ENCODE data around the gene GMDS. TPM values are rescaled to one million over a fixed set of nuclear protein-coding genes. Genes with fewer than 3 reads are reported as not detected.
"Not testable (repeated sequence)": the region's sequence is repeated elsewhere in the genome, so short reads cannot be mapped to it uniquely, and the experiment has no call there.

GMDS gene
- total RNA-seq, 1 experiment from 2014 or later, result 31.1 TPM

DNA sequence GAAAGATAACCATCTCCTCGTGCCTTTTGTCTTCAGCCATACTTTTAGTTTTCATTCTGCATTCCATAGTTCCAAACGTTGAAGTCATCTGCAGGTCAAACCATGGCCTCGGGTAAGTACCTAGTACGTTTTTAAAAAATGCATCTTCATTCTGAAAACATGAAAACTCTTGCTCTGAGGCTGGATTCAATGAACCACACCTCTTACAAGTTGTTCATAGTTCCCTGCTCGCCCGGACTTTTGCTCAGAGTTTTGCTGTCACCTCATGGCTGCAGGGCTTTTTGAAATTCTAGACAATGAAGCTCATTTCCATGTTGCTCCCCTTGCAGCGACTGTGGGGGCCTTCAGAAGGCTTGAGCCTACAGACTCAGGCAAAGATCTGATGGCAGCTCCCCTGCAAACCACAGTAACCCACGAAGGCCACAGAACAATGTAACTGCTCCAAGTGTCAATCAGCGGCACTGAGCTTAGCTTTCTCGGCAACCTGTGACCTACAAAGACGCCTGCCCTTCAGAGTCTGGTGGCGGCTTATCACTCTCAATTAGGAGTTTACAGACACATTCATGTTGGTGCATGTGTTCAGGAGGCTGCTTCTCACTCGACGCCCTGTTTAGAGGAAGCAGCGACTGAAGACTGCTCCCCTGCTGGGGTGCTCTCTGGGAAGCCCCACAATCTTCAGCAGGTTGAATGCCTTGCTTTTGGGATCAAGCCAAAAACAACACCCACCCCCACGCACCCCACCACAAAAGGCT, 574.5 kb downstream of the GMDS start:
- no peak for DNase-seq
- no peak overlapping the region for H3K4me3 Mint-ChIP-seq (ENCODE audit: unreplicated experiment)
- ChIA-PET POLR2A (no interaction called here), CTCF (interaction anchor here (0.5 kb wide), 1 partner anchor 13 kb away, joined by 6 read pairs; no protein-coding TSS in a partner anchor)
- no peaks in the 10 kb centered on the region for H3K4me1 Mint-ChIP-seq (ENCODE audit: low read depth, unreplicated experiment)
- no peaks in the 10 kb centered on the region for H3K9me3 Mint-ChIP-seq (ENCODE audit: unreplicated experiment)
- no peak overlapping the region for H3K27ac Mint-ChIP-seq (ENCODE audit: unreplicated experiment)
- H3K36me3 ChIP-seq (ENCODE audit: control insufficient read depth, insufficient read depth, low read length), result no peaks in the 10 kb centered on the region
- no peaks in the 10 kb centered on the region for H3K4me1 ChIP-seq
- H3K9me3 ChIP-seq, result no peaks in the 10 kb centered on the region
- no peaks in the 10 kb centered on the region for H3K27me3 ChIP-seq (replicated peaks; ENCODE audit: control insufficient read depth, insufficient read depth, low read length)
- no peaks in the 10 kb centered on the region for H3K27me3 Mint-ChIP-seq (ENCODE audit: insufficient read depth, unreplicated experiment)
- TF ChIP-seq, protein P1, sequence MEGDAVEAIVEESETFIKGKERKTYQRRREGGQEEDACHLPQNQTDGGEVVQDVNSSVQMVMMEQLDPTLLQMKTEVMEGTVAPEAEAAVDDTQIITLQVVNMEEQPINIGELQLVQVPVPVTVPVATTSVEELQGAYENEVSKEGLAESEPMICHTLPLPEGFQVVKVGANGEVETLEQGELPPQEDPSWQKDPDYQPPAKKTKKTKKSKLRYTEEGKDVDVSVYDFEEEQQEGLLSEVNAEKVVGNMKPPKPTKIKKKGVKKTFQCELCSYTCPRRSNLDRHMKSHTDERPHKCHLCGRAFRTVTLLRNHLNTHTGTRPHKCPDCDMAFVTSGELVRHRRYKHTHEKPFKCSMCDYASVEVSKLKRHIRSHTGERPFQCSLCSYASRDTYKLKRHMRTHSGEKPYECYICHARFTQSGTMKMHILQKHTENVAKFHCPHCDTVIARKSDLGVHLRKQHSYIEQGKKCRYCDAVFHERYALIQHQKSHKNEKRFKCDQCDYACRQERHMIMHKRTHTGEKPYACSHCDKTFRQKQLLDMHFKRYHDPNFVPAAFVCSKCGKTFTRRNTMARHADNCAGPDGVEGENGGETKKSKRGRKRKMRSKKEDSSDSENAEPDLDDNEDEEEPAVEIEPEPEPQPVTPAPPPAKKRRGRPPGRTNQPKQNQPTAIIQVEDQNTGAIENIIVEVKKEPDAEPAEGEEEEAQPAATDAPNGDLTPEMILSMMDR (IDR thresholded peaks at IDR 0.05; ENCODE audit: insufficient read depth in 1 of 2, low read depth in 1 of 2, low read length in 1 of 2, severe bottlenecking in 1 of 2, unreplicated experiment in 1 of 2), result no peak
- no peaks in the 10 kb centered on the region for H3K36me3 Mint-ChIP-seq (ENCODE audit: insufficient read depth, unreplicated experiment)
- no TSS peak for BruUV-seq (replicated peaks)
- H3K4me3 ChIP-seq (ENCODE audit: low read depth, low read length), result no peak overlapping the region
- intact Hi-C loops (cut with micrococcal nuclease; ENCODE audit: unreplicated experiment), result no loop called here

DNA sequence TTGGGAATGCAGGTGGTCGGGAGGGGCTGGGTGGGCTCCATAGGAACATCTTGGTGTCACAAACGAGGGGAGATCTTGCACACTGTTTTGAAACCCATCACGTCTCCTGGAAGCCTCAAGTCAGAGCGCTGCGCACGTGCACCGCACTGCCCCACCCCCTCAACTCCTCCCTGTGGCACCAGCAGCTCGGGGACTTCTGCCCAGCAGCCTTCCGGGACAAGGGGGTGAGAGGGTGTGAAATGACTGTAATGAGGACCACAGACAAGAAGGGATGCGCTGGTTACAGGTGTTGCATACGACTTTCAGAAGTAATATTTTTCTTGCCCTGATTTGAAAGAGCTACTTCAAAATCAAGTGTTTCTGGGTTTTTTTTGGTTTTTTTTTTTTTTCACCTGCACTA, 575.4 kb downstream of the GMDS start:
- TF ChIP-seq, protein P1 (IDR thresholded peaks at IDR 0.05; ENCODE audit: insufficient read depth in 1 of 2, low read depth in 1 of 2, low read length in 1 of 2, severe bottlenecking in 1 of 2, unreplicated experiment in 1 of 2), result no peak
- Mint-ChIP-seq H3K9me3 (ENCODE audit: unreplicated experiment) (no peaks in the 10 kb centered on the region), H3K36me3 (ENCODE audit: insufficient read depth, unreplicated experiment) (no peaks in the 10 kb centered on the region), H3K27me3 (ENCODE audit: insufficient read depth, unreplicated experiment) (no peaks in the 10 kb centered on the region), H3K27ac (ENCODE audit: unreplicated experiment) (no peak overlapping the region), H3K4me1 (ENCODE audit: low read depth, unreplicated experiment) (no peaks in the 10 kb centered on the region), H3K4me3 (ENCODE audit: unreplicated experiment) (no peak overlapping the region)
- ChIA-PET CTCF (no interaction called here), POLR2A (no interaction called here)
- no peaks in the 10 kb centered on the region for H3K36me3 ChIP-seq (ENCODE audit: control insufficient read depth, insufficient read depth, low read length)
- no peak overlapping the region for H3K4me3 ChIP-seq (ENCODE audit: low read depth, low read length)
- no peak for DNase-seq
- no peaks in the 10 kb centered on the region for H3K4me1 ChIP-seq
- no peaks in the 10 kb centered on the region for H3K9me3 ChIP-seq
- no TSS peak for BruUV-seq (replicated peaks)
- no peaks in the 10 kb centered on the region for H3K27me3 ChIP-seq (replicated peaks; ENCODE audit: control insufficient read depth, insufficient read depth, low read length)
- intact Hi-C loops (cut with micrococcal nuclease; ENCODE audit: unreplicated experiment), result no loop called here

DNA sequence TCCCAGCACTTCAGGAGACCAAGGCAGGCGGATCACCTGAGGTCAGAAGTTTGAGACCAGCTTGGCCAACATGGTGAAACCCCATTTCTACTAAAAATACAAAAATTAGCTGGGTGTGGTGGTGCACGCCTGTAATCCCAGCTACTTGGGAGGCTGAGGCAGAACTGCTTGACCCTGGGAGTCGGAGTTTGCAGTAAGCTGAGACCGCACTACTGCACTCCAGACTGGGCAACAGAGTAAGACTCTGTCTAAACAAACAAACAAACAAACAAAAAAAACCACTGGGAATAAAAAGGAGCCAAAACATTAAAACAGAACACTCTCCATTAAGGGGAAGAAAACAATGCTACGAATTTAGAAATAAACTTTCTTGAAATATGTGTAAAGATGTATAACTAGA, 576.9 kb downstream of the GMDS start:
- POLR2A ChIA-PET; H3K36me3 ChIP-seq (ENCODE audit: control insufficient read depth, insufficient read depth, low read length); H3K27ac Mint-ChIP-seq (ENCODE audit: unreplicated experiment); H3K4me3 ChIP-seq (ENCODE audit: low read depth, low read length); H3K4me1 ChIP-seq; H3K36me3 Mint-ChIP-seq (ENCODE audit: insufficient read depth, unreplicated experiment); intact Hi-C loops (cut with micrococcal nuclease; ENCODE audit: unreplicated experiment); H3K27me3 ChIP-seq (replicated peaks; ENCODE audit: control insufficient read depth, insufficient read depth, low read length); BruUV-seq (replicated peaks); CTCF ChIA-PET; H3K4me3 Mint-ChIP-seq (ENCODE audit: unreplicated experiment); H3K9me3 ChIP-seq; DNase-seq; H3K9me3 Mint-ChIP-seq (ENCODE audit: unreplicated experiment); H3K4me1 Mint-ChIP-seq (ENCODE audit: low read depth, unreplicated experiment); H3K27me3 Mint-ChIP-seq (ENCODE audit: insufficient read depth, unreplicated experiment): not testable (repeated sequence)

Data from Caco-2 (cell line).